Activated T-cell treated with anti-CD3 and anti-CD28 coated beads, Interleukin-2, amount 50 U/mL, for 72 hours (primary cell): ENCODE measurements around the gene NAV2. TPM values are rescaled to one million over a fixed set of nuclear protein-coding genes. Genes with fewer than 3 reads are reported as not detected.

ENCODE experiments used
- ATAC-seq, 2 donors: fragments of 150-1000 bp; cut with Tn5 transposase; replicated peaks in 1 of 2; 2 replicates each; pipeline ENCODE4 v1.10.0; 2021; ENCODE audit warnings: moderate library complexity in 2 of 2, mild to moderate bottlenecking in 1 of 2
- DNase-seq, 2 donors: peaks; one replicate each; pipeline ENCODE4 v3.0.0; 2021 to 2022; ENCODE audit warnings: mixed read lengths in 1 of 2
- H3K27ac Mint-ChIP-seq: one replicate; pipeline ENCODE4 v1.8.0; 2022; ENCODE audit warnings: mild to moderate bottlenecking, moderate library complexity, mixed read lengths
- H3K27me3 Mint-ChIP-seq: one replicate; pipeline ENCODE4 v1.8.0; 2022; ENCODE audit warnings: low read depth, mixed read lengths
- H3K36me3 Mint-ChIP-seq, 2 donors: one replicate each; pipeline ENCODE4 v1.8.0; 2022; ENCODE audit warnings: mixed read lengths in 2 of 2, mild to moderate bottlenecking in 1 of 2; ENCODE audit not compliant: insufficient read depth in 2 of 2
- H3K4me1 Mint-ChIP-seq: one replicate; pipeline ENCODE4 v1.8.0; 2022; ENCODE audit warnings: low read depth, mixed read lengths
- H3K4me3 Mint-ChIP-seq, 2 donors: one replicate each; pipeline ENCODE4 v1.8.0; 2022; ENCODE audit warnings: mild to moderate bottlenecking in 2 of 2, mixed read lengths in 2 of 2, moderate library complexity in 2 of 2
- H3K9me3 Mint-ChIP-seq, 2 donors: one replicate each; pipeline ENCODE4 v1.8.0; 2022; ENCODE audit warnings: mixed read lengths in 2 of 2
- total RNA-seq, 2 donors: library from RNA; stranded (reverse); gene quantifications; one replicate each; pipeline ENCODE4 v1.2.3, GENCODE V29; 2022

NAV2 gene
- total RNA-seq, 2 donors from 2014 or later, result 1.8 to 2.0 TPM

- Mint-ChIP-seq H3K27ac (no peak overlapping the region), H3K36me3 (no peaks in the 10 kb centered on the region), H3K27me3 (peaks cover 48% of the 10 kb centered on the region), H3K9me3 (no peaks in the 10 kb centered on the region), H3K4me3 (no peak overlapping the region), H3K4me1 (peaks cover 1% of the 10 kb centered on the region)
- no peak for DNase-seq
- no peak for ATAC-seq
These were observed 317.8 kb downstream of the NAV2 start for GRCh38 chr11:20030472-20030871.

- H3K27me3 Mint-ChIP-seq, result peaks cover 53% of the 10 kb centered on the region
- no peak for DNase-seq
- no peak overlapping the region for H3K4me3 Mint-ChIP-seq
- H3K9me3 Mint-ChIP-seq, result no peaks in the 10 kb centered on the region
- H3K4me1 Mint-ChIP-seq, result peaks cover 10% of the 10 kb centered on the region
- no peaks in the 10 kb centered on the region for H3K36me3 Mint-ChIP-seq
- no peak for ATAC-seq
- H3K27ac Mint-ChIP-seq, result no peak overlapping the region
These were observed 318.7 kb downstream of the NAV2 start for GRCh38 chr11:20031155-20032001.

GRCh38 chr11:20032127-20032526, 319.5 kb downstream of the NAV2 start:
- no peak for ATAC-seq
- Mint-ChIP-seq H3K4me1 (peaks cover 18% of the 10 kb centered on the region), H3K4me3 (no peak overlapping the region)

GRCh38 chr11:20032577-20033260, 320.1 kb downstream of the NAV2 start:
- no peak overlapping the region for H3K27ac Mint-ChIP-seq
- no peaks in the 10 kb centered on the region for H3K9me3 Mint-ChIP-seq
- ATAC-seq (no peak), DNase-seq (no peak)
- peaks cover 24% of the 10 kb centered on the region for H3K4me1 Mint-ChIP-seq
- no peaks in the 10 kb centered on the region for H3K36me3 Mint-ChIP-seq
- H3K27me3 Mint-ChIP-seq, result peaks cover 66% of the 10 kb centered on the region
- H3K4me3 Mint-ChIP-seq, result no peak overlapping the region

More at GRCh38 chr11:20032127-20032526, 319.5 kb downstream of the NAV2 start:
- Mint-ChIP-seq H3K27ac (no peak overlapping the region), H3K27me3 (peaks cover 60% of the 10 kb centered on the region), H3K9me3 (no peaks in the 10 kb centered on the region), H3K36me3 (no peaks in the 10 kb centered on the region)
- no peak for DNase-seq

- ATAC-seq (no peak), DNase-seq (no peak)
- Mint-ChIP-seq H3K4me3 (no peak overlapping the region), H3K27me3 (peaks cover 73% of the 10 kb centered on the region), H3K9me3 (no peaks in the 10 kb centered on the region), H3K27ac (no peak overlapping the region), H3K36me3 (no peaks in the 10 kb centered on the region), H3K4me1 (peaks cover 26% of the 10 kb centered on the region)
These were observed 321.2 kb downstream of the NAV2 start for GRCh38 chr11:20033806-20034205.

- H3K27ac Mint-ChIP-seq, result no peak overlapping the region
- peaks cover 26% of the 10 kb centered on the region for H3K4me1 Mint-ChIP-seq
- no peak overlapping the region for H3K4me3 Mint-ChIP-seq
- ATAC-seq, result no peak
- H3K9me3 Mint-ChIP-seq, result no peaks in the 10 kb centered on the region
- H3K27me3 Mint-ChIP-seq, result peaks cover 74% of the 10 kb centered on the region
- H3K36me3 Mint-ChIP-seq, result no peaks in the 10 kb centered on the region
- DNase-seq, result no peak
These were observed 322.3 kb downstream of the NAV2 start for GRCh38 chr11:20034941-20035340.

GRCh38 chr11:20035375-20035700, 322.7 kb downstream of the NAV2 start:
- no peak overlapping the region for H3K4me3 Mint-ChIP-seq
- H3K9me3 Mint-ChIP-seq, result no peaks in the 10 kb centered on the region
- peaks cover 77% of the 10 kb centered on the region for H3K27me3 Mint-ChIP-seq
- DNase-seq, result no peak
- H3K27ac Mint-ChIP-seq, result no peak overlapping the region
- ATAC-seq, result no peak
- no peaks in the 10 kb centered on the region for H3K36me3 Mint-ChIP-seq
- peaks cover 26% of the 10 kb centered on the region for H3K4me1 Mint-ChIP-seq

GRCh38 chr11:20035701-20036601, 323.3 kb downstream of the NAV2 start:
- Mint-ChIP-seq H3K36me3 (no peaks in the 10 kb centered on the region), H3K27me3 (peaks cover 80% of the 10 kb centered on the region), H3K4me3 (no peak overlapping the region), H3K9me3 (no peaks in the 10 kb centered on the region), H3K27ac (no peak overlapping the region), H3K4me1 (peaks cover 26% of the 10 kb centered on the region)
- ATAC-seq, result peak; percentile 11 to 29
- no peak for DNase-seq

GRCh38 chr11:20036626-20037335, 324.1 kb downstream of the NAV2 start:
- peaks cover 27% of the 10 kb centered on the region for H3K4me1 Mint-ChIP-seq
- peak overlapping the region; percentile 79 for H3K27ac Mint-ChIP-seq
- no peaks in the 10 kb centered on the region for H3K36me3 Mint-ChIP-seq
- H3K4me3 Mint-ChIP-seq, result peak overlapping the region; percentile 40 to 60
- H3K27me3 Mint-ChIP-seq, result peaks cover 73% of the 10 kb centered on the region
- DNase-seq (no peak), ATAC-seq (peak in 1 of 2 donors; percentile 44)
- no peaks in the 10 kb centered on the region for H3K9me3 Mint-ChIP-seq

- Mint-ChIP-seq H3K4me1 (peaks cover 32% of the 10 kb centered on the region), H3K27ac (peak overlapping the region; percentile 79), H3K9me3 (no peaks in the 10 kb centered on the region), H3K4me3 (peak overlapping the region; percentile 40 to 60), H3K36me3 (no peaks in the 10 kb centered on the region), H3K27me3 (peaks cover 73% of the 10 kb centered on the region)
- DNase-seq (peak in 1 of 2 donors; percentile 13), ATAC-seq (peak; percentile 89)
These were observed 324.9 kb downstream of the NAV2 start for GRCh38 chr11:20037396-20038153.

GRCh38 chr11:20038412-20038811, 325.8 kb downstream of the NAV2 start:
- no peak for ATAC-seq
- H3K9me3 Mint-ChIP-seq, result no peaks in the 10 kb centered on the region
- no peak for DNase-seq
- peaks cover 70% of the 10 kb centered on the region for H3K27me3 Mint-ChIP-seq
- no peaks in the 10 kb centered on the region for H3K36me3 Mint-ChIP-seq
- H3K4me3 Mint-ChIP-seq, result no peak overlapping the region
- H3K27ac Mint-ChIP-seq, result no peak overlapping the region
- H3K4me1 Mint-ChIP-seq, result peaks cover 32% of the 10 kb centered on the region

- no peak overlapping the region for H3K27ac Mint-ChIP-seq
- no peak for ATAC-seq
- H3K36me3 Mint-ChIP-seq, result no peaks in the 10 kb centered on the region
- H3K4me1 Mint-ChIP-seq, result peaks cover 32% of the 10 kb centered on the region
- DNase-seq, result no peak
- no peaks in the 10 kb centered on the region for H3K9me3 Mint-ChIP-seq
- peaks cover 68% of the 10 kb centered on the region for H3K27me3 Mint-ChIP-seq
- H3K4me3 Mint-ChIP-seq, result no peak overlapping the region
These were observed 326.3 kb downstream of the NAV2 start for GRCh38 chr11:20038972-20039371.
